ENCODE measurements around the gene ZC3H7B. TPM values are rescaled to one million over a fixed set of nuclear protein-coding genes. Genes with fewer than 3 reads are reported as not detected.

Gene ZC3H7B
- total RNA-seq, 2 donors from 2014 or later = 24.5 to 33.3 TPM

DNA sequence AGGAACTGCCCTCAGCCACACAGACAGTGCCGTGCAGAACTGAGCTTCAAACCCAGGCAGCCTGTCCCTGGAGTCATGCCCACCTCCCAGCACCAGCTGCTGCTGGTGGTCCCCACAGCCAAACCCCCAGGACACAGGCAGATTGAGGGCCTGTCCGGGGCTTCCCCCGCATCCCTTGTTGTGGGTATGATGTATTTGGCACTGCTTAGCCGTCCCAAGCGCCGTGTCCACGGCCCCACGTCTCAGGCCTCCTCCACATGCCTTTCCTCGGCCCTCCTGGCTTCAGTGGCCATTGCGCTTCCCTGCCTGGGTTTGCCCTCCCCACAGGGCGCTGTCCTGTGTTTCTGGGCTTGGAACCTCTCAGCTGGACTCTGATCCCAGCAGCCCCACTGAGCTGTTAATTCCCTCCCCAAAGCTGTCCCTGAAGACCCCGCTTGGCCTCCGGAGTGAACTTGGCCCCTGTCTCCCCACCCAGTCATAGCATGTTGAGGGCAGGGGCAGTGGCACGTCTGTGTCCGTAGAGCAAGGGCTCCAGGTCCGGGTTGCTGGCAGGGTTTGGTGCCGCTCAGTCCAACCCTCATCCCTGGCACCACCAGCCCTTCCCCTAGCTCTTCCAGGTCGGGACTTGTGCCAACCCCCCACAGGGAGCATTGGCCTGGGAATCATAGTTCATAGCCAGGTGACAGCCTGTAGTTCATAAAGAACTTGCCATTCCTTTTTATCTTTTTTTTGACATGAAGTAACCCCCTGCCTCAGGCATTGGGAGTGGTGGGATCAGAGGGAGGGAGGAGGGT is 45.9 kb downstream of the ZC3H7B start:
- no peak for TF ChIP-seq CTCF (IDR thresholded peaks at IDR 0.05)
- DNase-seq (ENCODE audit: low spot score) = no peak
- Histone ChIP-seq H3K36me3 (peaks cover 96% of the 10 kb centered on the region), H3K4me3 (no peak overlapping the region), H3K27me3 (no peaks in the 10 kb centered on the region), H3K9me3 (no peaks in the 10 kb centered on the region), H3K27ac (no peak overlapping the region), H3K4me1 (peaks cover 0 to 5% of the 10 kb centered on the region in 2 donors)

- no peak for DNase-seq (ENCODE audit: low spot score)
- H3K4me1 ChIP-seq = peaks cover 0 to 5% of the 10 kb centered on the region in 2 donors
- peaks cover 99% of the 10 kb centered on the region for H3K36me3 ChIP-seq
- H3K9me3 ChIP-seq = no peaks in the 10 kb centered on the region
- TF ChIP-seq CTCF (IDR thresholded peaks at IDR 0.05) = no peak
- H3K4me3 ChIP-seq = no peak overlapping the region
- no peaks in the 10 kb centered on the region for H3K27me3 ChIP-seq
- H3K27ac ChIP-seq = no peak overlapping the region
Observed at GRCh38 chr22:41348964-41349484, 47.7 kb downstream of the ZC3H7B start.

DNA sequence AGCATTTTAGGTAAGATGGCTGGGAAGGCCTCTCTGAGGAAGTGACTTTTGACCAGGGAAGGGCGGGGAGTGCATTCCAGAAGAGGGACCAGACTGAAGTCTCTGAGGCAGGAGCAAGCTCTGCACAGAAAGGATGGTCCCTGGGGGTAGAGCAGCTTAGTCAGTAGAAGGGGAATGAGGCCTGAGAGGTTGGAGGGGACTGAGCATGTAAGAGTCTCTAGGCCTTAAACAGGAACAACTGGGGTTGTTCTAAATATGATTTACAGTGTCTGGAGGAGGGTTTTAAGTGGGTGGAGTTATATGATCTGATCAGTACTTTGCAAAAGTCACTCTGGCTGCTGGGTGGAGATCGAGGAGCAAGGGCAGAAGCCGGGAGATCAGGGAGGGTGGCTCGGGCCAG is 48.8 kb downstream of the ZC3H7B start:
- no peak for TF ChIP-seq CTCF (IDR thresholded peaks at IDR 0.05)
- Histone ChIP-seq H3K4me3 (no peak overlapping the region), H3K27me3 (no peaks in the 10 kb centered on the region), H3K36me3 (peaks cover 97% of the 10 kb centered on the region), H3K4me1 (peaks cover 0 to 5% of the 10 kb centered on the region in 2 donors), H3K27ac (no peak overlapping the region), H3K9me3 (no peaks in the 10 kb centered on the region)
- no peak for DNase-seq (ENCODE audit: low spot score)

DNA sequence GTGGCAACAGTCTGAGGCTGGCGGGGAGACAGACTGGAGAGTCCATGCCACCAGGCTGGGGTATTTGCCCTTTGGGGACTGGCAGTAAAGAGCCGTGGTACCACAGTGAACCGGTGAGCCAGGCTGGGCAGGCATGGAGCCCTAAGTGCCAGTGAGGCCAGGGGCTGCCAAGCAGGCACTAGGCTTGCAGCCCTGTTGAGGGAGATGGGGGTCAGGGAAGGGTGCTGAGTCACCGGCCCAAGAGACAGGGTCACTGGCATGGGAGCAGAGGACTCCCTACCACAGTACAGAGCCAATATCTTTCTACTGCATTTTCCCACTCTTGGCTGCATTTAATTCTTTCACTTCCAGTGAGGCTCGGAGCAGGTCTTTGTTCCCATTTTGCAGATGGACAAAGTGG is 49.7 kb downstream of the ZC3H7B start:
- Histone ChIP-seq H3K4me3 (no peak overlapping the region), H3K27me3 (no peaks in the 10 kb centered on the region), H3K36me3 (peaks cover 97% of the 10 kb centered on the region), H3K9me3 (no peaks in the 10 kb centered on the region), H3K27ac (no peak overlapping the region), H3K4me1 (peaks cover 0 to 5% of the 10 kb centered on the region in 2 donors)
- DNase-seq (ENCODE audit: low spot score) = no peak
- TF ChIP-seq CTCF (IDR thresholded peaks at IDR 0.05) = no peak

DNA sequence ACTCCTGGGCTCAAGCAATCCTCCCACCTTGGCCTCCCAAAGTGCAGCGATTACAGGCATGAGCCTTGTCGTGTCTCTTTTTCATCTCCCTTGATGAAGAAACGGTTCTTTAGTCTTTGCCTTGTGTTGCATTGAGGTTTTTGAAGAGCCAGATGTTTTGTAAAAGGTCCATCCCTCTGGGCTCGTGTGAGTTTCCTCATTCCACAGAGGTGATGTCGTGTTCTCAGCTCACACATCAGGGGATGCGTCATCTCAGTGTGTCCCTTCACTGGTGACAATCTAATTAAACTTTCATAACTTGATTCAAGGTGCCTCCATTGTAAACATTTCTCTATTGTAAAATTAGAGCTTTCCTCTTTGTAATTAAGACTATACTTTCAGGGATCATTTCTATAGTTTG is 50.7 kb downstream of the ZC3H7B start:
- no peaks in the 10 kb centered on the region for H3K27me3 ChIP-seq
- H3K4me1 ChIP-seq = peaks cover 0 to 5% of the 10 kb centered on the region in 2 donors
- H3K27ac ChIP-seq = no peak overlapping the region
- no peak overlapping the region for H3K4me3 ChIP-seq
- peaks cover 97% of the 10 kb centered on the region for H3K36me3 ChIP-seq
- TF ChIP-seq CTCF (IDR thresholded peaks at IDR 0.05) = no peak
- DNase-seq (ENCODE audit: low spot score) = no peak
- no peaks in the 10 kb centered on the region for H3K9me3 ChIP-seq

Measured in right atrium auricular region (tissue), 2 donors.